Cardiac fibroblast (primary cell): ENCODE results near the gene PSMC3IP.
A peak's percentile ranks its signal among the peaks of the same experiment; 100 is the strongest.
"Not testable (repeated sequence)": the region's sequence is repeated elsewhere in the genome, so short reads cannot be mapped to it uniquely, and the experiment has no call there.

Experiments used
- DNase-seq, 2 donors: peaks; one replicate each; pipeline versions ENCODE4 v3.0.0 to v3.0.0-alpha.2; 2010; ENCODE audit warnings: low read depth in 2 of 2
- H3K4me3 ChIP-seq, 2 donors: replicated peaks in 1 of 2; 1 replicate in 1 of 2; 2 replicates in 1 of 2; pipeline ENCODE4 v1.5.1; 2011; ENCODE audit warnings: low read depth in 2 of 2, low read length in 2 of 2, mild to moderate bottlenecking in 2 of 2, moderate library complexity in 1 of 2
- TF ChIP-seq, protein P1 (sequence below): IDR thresholded peaks from one replicate; pipeline ENCODE4 v1.5.1; 2011; ENCODE audit warnings: low read depth, mild to moderate bottlenecking, low read length, inconsistent platforms

PSMC3IP gene

DNA sequence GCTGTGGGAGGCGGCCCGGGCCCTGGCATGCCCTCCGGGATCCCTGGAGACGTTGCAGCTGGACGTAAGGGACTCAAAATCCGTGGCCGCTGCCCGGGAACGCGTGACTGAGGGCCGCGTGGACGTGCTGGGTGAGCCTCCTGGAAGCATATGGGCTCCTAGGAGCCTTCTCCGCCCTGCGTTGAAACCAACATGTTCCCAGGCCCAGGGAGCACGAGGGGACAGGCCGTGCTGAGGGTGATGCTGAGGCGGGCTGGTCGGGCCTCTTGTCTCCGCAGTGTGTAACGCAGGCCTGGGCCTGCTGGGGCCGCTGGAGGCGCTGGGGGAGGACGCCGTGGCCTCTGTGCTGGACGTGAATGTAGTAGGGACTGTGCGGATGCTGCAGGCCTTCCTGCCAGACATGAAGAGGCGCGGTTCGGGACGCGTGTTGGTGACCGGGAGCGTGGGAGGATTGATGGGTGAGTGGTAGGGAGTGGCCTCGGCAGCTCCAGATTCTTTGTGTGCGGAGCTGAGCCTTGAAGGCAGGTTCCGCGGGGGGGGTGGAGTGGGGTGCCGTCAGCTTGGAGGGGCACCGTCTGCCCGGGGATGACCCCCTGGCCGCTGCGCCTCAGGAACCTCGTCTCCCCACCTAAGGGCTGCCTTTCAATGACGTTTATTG is 24.2 kb downstream of the PSMC3IP start:
- TF ChIP-seq, protein P1, sequence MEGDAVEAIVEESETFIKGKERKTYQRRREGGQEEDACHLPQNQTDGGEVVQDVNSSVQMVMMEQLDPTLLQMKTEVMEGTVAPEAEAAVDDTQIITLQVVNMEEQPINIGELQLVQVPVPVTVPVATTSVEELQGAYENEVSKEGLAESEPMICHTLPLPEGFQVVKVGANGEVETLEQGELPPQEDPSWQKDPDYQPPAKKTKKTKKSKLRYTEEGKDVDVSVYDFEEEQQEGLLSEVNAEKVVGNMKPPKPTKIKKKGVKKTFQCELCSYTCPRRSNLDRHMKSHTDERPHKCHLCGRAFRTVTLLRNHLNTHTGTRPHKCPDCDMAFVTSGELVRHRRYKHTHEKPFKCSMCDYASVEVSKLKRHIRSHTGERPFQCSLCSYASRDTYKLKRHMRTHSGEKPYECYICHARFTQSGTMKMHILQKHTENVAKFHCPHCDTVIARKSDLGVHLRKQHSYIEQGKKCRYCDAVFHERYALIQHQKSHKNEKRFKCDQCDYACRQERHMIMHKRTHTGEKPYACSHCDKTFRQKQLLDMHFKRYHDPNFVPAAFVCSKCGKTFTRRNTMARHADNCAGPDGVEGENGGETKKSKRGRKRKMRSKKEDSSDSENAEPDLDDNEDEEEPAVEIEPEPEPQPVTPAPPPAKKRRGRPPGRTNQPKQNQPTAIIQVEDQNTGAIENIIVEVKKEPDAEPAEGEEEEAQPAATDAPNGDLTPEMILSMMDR: peak; percentile 46
- DNase-seq: peak; percentile 65 to 69
- peak overlapping the region; percentile 84 to 86 for H3K4me3 ChIP-seq

DNA sequence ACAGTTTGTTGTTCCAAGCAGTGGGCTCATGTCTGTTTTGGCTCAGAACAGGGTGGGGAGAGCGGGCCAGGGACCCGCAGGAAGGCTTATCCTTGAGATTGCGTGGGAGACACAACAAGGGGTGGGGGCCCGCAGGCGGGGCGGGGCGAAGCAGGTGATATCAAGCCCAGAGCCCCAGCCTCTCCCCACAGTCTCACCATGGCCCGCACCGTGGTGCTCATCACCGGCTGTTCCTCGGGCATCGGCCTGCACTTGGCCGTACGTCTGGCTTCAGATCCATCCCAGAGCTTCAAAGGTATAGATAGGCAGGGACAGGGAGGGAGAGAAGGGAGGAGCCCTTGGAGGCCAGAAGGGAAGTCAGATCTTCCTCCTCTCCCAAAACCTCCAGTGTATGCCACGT is 24.8 kb downstream of the PSMC3IP start, which contains the start of gene HSD17B1:
Gene HSD17B1, plus strand, starts transcription at position 188 of the 400 bp plus-strand sequence. Its CDS starts 11 bp downstream, at position 199.
- not testable (repeated sequence) for DNase-seq
- H3K4me3 ChIP-seq: peak within 1 kb of the TSS; percentile 84 to 86

DNA sequence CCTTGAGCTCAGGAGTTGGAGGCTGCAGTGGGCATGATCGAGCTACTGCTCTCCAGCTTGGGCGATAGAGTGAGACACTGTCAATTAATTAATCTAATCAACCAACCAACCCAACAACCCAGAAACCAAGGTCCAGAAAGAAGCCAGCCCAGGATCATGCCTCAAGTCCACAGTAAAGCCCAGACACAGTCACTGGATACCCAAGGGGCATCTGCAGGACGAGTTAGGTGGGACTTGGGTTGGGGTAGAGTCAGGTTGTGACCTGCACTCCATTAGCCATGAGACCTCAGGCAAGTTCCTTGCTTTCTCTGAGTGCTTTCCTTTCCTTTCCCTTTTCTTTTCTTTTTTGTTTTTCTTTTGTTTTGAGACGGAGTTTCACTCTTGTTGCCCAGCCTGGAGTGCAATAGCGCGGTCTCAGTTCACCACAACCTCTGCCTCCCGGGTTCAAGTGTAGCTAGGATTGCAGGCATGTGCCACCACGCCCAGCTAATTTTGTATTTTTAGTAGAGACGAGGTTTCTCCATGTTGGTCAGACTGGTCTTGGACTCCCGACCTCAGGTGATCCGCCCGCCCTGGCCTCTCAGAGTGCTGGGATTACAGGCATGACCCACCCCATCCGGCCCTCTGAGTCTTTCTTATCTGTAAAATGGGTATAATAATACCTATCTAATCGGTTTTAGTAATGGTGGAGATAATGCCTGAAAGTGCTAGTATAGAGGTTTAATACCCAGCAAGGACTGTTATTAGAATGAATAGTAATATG is 28.4 kb downstream of the PSMC3IP start:
- TF ChIP-seq, protein P1: no peak
- no peak overlapping the region for H3K4me3 ChIP-seq
- no peak for DNase-seq

DNA sequence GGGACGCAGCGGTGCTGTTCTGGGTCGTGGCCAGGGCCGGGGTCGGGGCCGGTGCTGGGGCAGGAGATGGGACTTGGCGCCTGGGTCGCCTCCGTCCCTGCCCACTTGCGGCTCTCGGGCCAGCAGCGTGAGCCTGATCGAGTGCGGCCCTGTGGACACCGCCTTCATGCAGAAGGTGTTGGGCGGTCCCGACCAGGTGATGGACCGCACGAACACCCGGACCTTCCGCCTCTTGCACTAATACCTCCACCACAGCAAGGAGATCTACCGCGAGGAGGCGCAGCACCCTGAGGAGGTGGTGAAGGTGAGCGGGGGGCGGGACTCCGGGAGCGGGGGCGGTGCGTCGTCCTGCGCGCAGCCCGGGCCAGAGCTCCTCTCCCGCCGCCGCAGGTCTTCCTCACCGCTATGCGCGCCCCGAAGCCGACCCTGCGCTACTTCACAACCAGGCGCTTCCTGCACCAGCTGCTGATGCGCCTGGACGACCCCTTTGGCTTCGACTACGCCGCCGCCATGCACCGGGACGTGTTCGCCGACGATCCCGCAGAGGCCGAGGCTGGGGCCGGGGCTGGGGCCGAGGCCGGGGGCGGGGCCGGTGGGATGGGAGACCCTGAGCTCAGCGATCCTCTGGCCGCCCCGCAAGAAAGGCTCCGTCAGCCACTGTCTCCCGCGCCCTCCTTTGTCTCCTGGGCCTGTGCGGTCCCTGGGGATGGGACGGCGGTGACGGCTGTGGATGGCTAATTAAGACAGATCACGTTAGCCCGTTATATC is 29.3 kb downstream of the PSMC3IP start:
- peak overlapping the region; percentile 24 to 31 for H3K4me3 ChIP-seq
- peak; percentile 23 to 51 for DNase-seq
- TF ChIP-seq, protein P1: peak; percentile 14

DNA sequence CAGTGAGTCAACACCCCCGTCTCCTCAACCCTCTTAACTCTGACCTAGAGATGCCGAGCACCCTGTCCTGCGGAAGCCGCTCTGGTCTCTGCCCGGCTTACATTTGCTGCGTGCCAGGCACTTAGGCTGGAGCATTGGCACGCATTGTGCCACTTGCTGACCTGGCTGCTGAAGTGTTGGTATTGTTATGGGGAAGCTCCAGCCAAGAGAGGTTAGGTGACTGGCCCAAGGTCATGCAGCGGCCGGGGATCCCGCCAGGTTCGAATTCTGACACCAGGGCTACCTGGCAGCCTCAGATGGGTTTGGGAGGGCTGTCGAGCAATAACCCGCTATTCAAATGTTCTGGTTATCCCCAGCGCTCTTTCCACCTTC is 29.8 kb downstream of the PSMC3IP start:
- TF ChIP-seq, protein P1: no peak
- no peak overlapping the region for H3K4me3 ChIP-seq
- no peak for DNase-seq

DNA sequence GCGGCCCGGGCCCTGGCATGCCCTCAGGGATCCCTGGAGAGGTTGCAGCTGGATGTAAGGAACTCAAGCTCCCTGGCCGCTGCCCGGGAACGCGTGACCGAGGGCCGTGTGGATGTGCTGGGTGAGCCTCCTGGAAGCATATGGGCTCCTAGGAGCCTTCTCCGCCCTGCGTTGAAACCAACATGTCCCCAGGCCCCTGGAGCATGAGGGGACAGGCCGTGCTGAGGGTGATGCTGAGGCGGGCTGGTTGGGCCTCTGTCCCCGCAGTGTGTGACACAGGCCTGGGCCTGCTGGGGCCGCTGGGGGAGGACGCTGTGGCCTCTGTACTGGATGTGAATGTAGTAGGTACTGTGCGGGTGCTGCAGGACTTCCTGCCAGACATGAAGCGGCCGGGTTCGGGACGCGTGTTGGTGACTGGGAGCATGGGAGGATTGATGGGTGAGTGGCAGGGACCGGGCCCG is 30.5 kb downstream of the PSMC3IP start:
- H3K4me3 ChIP-seq: no peak overlapping the region
- no peak for DNase-seq
- TF ChIP-seq, protein P1: no peak

DNA sequence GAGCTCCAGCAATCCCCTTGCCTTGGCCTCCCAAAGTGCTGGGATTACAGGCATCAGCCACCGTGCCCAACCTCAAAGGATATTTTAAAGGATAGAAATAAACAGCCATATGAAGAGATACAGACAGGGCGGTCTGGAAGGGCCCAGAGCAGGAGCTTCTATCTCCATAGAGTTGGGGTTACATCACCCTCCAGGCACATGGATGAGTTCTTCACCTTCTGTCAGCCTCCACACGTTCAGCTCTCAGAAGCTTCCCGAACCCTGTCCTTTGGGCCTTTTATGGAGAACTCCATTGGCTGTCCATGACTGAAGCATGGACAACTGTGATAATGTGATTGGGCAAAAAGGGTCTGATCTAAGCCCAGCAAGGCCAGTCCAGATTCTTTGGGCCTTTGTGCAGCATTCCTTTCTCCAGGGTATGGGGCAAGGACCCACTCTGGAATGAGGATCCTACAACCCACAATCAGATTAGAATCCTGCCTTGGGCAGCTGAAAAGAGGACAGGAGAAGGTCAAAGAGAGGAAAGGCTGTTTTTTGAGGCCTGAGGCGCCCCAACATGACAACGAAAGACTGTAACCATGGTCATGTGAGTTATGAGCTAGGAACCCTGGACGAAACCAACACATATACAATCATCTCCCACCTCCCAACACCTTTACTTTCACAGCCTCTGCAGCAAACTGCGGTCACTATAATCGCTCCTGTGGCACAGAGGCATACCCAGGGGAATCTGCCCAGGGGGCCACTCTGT is 31.6 kb downstream of the PSMC3IP start:
- not testable (repeated sequence) for DNase-seq, H3K4me3 ChIP-seq
